Hypothalamus (tissue), 51 donors: ENCODE results near the gene FZD10.

Experiments
- DNase-seq, 51 donors: peaks; one replicate each; lab custom pipeline; 2025; lab: John Stamatoyannopoulos, UW

Gene FZD10

GRCh38 chr12:130162267-130162666, at the start of gene FZD10:
Gene FZD10, plus strand, starts transcription at chr12:130162464. Its CDS starts 479 bp downstream, at chr12:130162943.
- DNase-seq = peak in 3 of 51 donors; percentile 2 to 31 (median 20)

- no peak for DNase-seq
Observed at GRCh38 chr12:130114952-130115351, 47.3 kb upstream of the FZD10 start.

- no peak for DNase-seq
Observed at GRCh38 chr12:130115646-130116045, 46.6 kb upstream of the FZD10 start.

- no peak for DNase-seq
Observed at GRCh38 chr12:130116791-130117190, 45.5 kb upstream of the FZD10 start.

- DNase-seq = no peak
Observed at GRCh38 chr12:130117233-130117632, 45.0 kb upstream of the FZD10 start.

- no peak for DNase-seq
Observed at GRCh38 chr12:130117701-130118100, 44.6 kb upstream of the FZD10 start.

- no peak for DNase-seq
Observed at GRCh38 chr12:130118181-130118580, 44.1 kb upstream of the FZD10 start.

GRCh38 chr12:130119241-130119861, 42.9 kb upstream of the FZD10 start:
- DNase-seq = no peak

- DNase-seq = no peak
Observed at GRCh38 chr12:130120012-130120805, 42.1 kb upstream of the FZD10 start.

- no peak for DNase-seq
Observed at GRCh38 chr12:130121226-130122000, 40.9 kb upstream of the FZD10 start.

GRCh38 chr12:130122356-130122755, 39.9 kb upstream of the FZD10 start:
- DNase-seq = no peak

GRCh38 chr12:130124106-130124505, 38.2 kb upstream of the FZD10 start:
- no peak for DNase-seq

- no peak for DNase-seq
Observed at GRCh38 chr12:130124605-130125244, 37.5 kb upstream of the FZD10 start.

GRCh38 chr12:130126023-130126432, 36.2 kb upstream of the FZD10 start:
- no peak for DNase-seq

- DNase-seq = no peak
Observed at GRCh38 chr12:130127532-130127911, 34.7 kb upstream of the FZD10 start.

- peak in 2 of 51 donors; percentile 12 for DNase-seq
Observed at GRCh38 chr12:130127912-130128789, 34.1 kb upstream of the FZD10 start.

- DNase-seq = no peak
Observed at GRCh38 chr12:130128790-130129735, 33.2 kb upstream of the FZD10 start.

- no peak for DNase-seq
Observed at GRCh38 chr12:130130346-130130745, 31.9 kb upstream of the FZD10 start.

- DNase-seq = no peak
Observed at GRCh38 chr12:130131025-130131424, 31.2 kb upstream of the FZD10 start.
